Activated CD4-positive, alpha-beta T cell treated with anti-CD3 and anti-CD28 coated beads, Interleukin-2, amount 50 U/mL, for 4 hours (primary cell): ENCODE data around the gene APOBEC3H.
A peak's percentile ranks its signal among the peaks of the same experiment; 100 is the strongest.

Experiments
- DNase-seq, 2 experiments: peaks; one replicate each; pipeline ENCODE4 v3.0.0-alpha.2; 2020

APOBEC3H gene

DNA sequence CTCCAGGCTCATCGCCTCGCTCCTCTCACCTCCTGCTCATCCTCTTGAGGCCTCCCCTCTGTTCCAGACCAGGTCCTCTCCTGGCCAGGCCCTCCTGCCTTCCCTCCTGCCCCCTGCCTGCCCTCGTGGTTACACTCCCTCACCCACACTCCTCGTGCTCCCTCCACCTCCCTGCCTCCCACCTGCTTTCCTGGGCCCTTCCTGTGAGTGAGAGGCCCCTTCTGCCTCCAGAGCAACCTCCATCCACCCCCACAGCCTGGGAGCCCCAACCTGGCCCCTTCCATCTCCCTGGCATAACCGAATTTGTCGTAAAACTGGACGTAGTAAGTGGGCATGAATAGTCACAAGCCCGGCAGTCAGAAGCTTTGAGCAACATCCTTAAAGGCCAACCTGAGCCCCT, 15.4 kb upstream of the APOBEC3H start:
- DNase-seq: no peak

GRCh38 chr22:39083212-39084165, 13.6 kb upstream of the APOBEC3H start:
- no peak for DNase-seq

DNA sequence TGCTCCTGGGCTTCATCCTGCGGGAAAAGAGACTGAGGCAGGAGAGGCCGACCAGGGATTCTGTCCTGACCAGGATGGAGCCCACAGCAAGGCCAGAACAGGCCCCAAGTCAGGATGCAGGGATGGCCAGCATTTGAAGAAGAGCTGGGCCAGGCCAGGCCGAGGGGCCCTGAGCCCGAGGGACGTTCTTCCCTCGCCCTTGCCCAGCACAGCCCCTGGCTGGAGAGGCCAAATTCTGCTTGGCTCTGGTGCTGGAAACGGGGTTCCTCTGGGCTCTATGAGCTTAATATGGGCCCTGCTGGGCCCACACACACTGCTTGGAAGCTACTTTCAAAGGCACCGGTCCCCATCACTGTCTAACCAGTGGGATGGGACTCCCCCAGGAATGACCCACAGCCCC, 12.4 kb upstream of the APOBEC3H start:
- no peak for DNase-seq

DNA sequence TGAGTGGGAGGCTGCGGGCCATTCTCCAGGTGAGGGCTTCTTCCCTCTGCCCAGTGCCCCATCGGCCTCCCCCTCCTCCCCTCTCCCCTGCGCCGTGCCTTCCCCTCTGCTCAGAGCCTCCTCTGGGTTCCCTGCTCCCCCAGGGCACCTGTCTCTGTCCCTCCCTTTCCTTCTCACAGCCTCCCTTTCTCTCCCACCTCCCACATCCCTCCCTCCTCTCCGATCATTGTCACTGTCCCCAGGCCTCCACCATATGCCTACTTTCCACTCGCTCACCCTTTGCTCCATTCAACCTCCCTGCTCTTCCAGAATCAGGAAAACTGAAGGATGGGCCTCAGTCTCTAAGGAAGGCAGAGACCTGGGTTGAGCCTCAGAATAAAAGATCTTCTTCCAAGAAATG, 9.9 kb upstream of the APOBEC3H start:
- DNase-seq: no peak

GRCh38 chr22:39087881-39088684, 9.0 kb upstream of the APOBEC3H start:
- DNase-seq: no peak

DNA sequence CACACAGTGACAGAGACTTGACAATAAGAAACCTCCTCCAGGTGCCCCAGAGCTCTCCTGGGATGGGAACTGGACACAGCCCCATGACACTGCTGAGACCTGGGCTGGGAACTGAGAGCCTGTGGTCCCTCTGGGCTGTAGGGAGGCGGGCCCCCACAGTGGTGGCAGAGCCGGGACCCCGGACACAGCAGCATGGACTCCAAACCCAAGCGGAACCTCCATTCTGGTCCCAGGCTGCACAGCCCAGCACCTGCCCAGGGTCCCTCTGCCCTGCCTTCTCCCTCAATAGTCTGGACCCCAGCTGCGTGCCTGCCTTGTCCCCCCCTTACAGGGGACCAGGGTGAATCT, 8.4 kb upstream of the APOBEC3H start:
- no peak for DNase-seq

DNA sequence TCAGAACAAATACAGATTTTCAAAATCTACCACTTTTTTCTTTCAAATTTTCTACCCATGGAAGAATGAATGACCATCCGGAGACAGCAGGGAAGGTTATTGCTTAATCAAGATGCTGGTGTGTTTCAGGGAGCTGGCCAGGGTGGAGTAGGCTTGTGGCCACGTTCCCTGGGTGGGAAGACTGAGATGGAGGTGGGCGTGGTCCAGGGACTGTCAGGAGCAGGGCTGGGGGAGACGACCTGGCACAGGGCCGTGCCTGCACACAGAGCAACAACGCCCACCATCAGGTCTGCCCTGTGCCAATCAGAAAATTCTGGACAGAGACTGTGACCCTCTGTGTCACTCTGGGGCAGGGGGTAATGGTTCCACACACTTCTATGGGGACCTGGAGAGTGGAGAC, 7.1 kb upstream of the APOBEC3H start:
- DNase-seq: no peak

- DNase-seq: peak; percentile 73 to 76
Measured at GRCh38 chr22:39090426-39091064, 6.5 kb upstream of the APOBEC3H start.

DNA sequence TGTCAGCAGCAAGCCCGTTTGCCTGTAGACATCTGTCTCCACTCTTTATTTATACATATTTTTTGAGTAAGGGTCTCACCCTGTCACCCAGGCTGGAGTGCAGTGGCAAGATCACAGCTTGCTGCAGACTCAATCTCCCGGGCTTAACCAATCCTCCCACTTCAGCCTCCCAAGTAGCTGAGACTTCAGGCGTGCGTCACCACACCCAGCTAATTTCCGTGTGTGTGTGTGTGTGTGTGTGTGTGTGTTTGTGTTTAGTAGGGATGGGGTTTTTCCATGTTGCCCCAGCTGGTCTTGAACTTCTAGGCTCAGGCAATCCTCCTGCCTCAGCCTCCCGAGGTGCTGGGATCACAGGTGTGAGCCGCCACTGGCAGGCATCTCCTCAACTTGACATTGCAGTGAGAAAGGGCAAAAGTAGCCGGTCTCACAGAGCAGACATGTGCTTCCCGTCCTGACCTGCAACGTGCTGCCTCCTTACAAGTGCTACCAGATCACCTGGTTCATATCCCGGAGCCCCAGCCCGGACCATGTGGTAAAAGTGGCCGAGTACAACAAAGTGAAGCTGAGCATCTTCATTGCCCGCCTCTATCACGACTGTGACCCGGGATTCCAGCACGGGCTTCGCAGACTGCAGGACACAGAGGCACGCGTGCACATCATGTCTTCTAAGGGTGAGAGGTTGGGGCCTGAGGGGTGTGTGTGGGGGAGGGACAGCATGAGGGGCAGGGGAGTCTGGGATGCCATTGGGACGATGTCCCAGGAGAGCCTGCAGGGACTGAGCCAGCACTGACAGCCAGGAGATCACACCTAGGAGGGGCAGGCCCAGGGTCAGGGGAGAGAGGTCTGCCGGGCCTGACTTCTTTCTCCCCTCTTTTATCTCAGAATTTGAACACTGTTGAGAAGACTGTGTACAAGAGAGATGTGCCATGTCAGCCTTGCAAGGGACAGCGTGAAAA, 5.6 kb upstream of the APOBEC3H start:
- peak in 1 of 2 experiments; percentile 25 for DNase-seq

DNA sequence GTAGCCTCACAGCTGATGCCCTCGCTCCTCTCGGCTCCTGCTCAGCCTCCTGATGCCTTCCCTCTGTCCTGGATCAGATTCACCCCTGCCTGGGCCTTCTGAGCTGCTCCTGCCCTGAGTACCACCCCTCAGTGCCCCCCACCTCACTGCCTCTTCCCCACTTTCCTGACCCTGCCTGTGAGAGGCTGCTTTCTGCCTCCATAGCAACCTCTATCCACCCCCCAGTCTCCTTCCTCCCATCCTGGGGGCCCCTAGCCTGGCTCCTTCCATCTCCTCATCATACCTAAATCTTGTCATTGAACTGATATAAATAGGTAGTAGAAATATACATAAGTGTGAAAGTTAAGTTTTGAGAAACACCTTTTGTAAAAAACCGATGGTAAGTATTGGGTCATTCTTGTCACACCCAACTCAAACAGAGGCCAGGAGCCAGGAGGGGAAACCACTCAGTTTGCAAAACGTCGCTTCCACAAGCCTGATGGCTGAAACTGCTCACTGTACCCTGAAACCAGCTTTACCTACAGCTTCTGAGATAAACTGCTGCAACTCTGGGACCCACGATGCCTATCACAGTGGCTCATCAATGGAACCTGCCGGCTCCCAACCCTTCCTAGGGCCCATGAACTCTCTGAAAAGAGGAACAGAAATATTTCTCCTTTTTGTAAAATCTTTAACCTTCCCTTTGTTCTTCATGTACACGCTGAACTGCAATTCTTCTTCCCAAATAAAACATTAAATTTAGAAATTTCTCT, 4.8 kb upstream of the APOBEC3H start:
- no peak for DNase-seq

- no peak for DNase-seq
Measured at GRCh38 chr22:39094717-39095389, 2.2 kb upstream of the APOBEC3H start.

DNA sequence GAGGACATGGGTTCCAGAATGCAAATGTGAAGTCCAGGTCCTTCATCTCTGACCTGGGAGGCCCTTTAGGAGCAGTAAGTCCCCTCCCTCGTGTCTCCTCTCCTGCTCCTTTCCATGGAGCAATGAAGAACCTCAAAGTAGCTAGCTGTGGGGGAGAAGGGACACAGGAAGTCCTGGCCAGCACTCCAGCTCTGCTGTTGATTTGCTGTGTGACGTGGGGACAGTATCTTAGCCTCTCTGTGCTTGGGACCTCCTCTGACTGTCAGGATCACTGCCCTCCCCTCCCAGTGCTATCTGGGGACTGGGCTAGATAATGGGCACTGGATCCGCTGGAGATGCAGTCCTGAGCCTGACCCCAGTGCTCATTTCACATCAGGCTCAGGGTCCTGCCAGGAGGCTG, 1.1 kb upstream of the APOBEC3H start:
- no peak for DNase-seq

- DNase-seq: no peak
Measured at GRCh38 chr22:39098026-39098425, 982 bp downstream of the APOBEC3H start.

- DNase-seq: no peak
Measured at GRCh38 chr22:39098576-39098975, 1.5 kb downstream of the APOBEC3H start.

DNA sequence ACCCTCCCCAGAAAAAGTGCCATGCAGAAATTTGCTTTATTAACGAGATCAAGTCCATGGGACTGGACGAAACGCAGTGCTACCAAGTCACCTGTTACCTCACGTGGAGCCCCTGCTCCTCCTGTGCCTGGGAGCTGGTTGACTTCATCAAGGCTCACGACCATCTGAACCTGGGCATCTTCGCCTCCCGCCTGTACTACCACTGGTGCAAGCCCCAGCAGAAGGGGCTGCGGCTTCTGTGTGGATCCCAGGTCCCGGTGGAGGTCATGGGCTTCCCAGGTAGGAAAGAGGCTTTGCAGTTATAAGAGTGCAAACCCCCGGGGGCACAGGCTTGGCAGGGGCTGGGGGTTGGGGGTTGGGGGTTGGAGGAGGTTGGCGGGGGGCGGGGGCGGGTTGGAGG, 4.2 kb downstream of the APOBEC3H start:
- DNase-seq: no peak

DNA sequence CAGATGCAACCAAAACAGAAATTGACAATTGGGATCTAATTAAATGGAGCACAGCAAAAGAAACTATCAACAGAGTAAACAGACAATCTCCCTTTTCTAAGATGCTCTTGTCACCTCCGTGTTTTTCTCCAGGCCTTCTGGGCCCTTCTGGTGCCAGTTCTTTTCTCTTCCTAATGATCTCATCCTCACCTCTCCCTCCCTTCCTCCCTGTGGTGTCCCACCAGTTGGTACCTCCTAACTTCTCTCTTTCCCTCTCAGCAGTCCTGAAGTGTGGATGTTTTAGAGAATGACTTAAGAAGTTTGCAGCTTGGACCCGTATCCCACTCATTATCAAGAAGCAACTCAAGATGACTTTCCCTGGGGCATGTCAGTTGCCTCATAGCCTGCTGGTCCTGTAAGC, 6.4 kb downstream of the APOBEC3H start:
- no peak for DNase-seq

DNA sequence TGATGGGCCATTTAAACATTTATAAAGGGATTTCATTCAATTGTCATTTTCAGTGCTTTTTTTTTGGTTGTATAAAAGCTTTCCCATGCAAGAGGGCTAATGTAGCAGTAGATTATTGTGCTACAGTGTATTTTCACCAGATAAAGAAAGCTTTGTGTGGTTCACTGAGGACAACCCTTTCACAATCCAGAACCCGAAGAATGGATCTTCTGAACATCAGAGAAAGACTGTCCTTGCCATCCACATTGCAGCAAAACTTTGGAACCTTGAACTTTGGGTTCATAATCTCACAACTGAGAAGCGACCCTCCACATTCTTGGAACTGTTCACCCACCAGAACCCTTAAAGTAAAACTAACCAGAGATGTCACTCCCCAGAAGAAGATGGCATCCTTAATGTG, 9.3 kb downstream of the APOBEC3H start:
- DNase-seq: no peak

DNA sequence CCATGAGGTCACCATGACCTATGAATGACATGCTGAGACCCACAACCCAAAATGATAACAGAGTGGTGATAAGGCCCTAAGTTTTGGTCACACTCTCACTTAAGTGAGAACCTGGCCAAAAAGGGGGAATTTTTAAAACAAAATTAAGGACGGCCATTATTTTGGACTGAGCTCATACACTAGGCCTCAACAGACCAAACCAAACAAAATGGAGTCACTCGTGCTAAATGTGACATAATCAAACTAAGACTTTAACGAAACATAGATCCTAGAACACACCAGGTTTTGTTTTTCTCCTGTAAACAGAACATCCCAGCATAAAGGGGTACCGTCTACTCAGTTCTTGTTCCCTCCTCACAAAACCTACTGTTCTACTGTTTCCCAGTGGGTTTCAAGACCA, 11.4 kb downstream of the APOBEC3H start:
- no peak for DNase-seq

DNA sequence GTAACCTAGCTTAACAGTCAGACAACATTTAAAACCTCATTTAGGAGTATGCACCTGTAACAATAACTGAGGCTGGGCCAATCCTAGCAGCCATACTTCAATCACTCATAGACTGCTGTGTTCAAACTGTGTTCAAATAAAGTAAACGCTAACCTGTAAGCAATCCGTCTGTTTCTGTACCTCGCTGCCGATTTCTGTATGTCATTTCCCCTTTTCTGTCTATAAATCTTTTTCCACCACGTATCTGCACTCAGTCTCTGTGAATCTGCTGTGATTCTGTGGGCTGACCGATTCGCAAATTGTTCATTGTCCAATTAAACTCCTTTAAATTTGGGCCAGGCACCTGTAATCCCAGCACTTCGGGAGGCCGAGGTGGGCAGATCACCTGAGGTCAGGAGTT, 12.3 kb downstream of the APOBEC3H start:
- no peak for DNase-seq

GRCh38 chr22:39110631-39111561, 13.9 kb downstream of the APOBEC3H start:
- no peak for DNase-seq
